NCI-H345 (cell line): Measurements from ENCODE around the gene ACSM6.

Experiments
- DNase-seq: peaks from one replicate; lab custom pipeline; 2025; lab: John Stamatoyannopoulos, UW

ACSM6 gene

DNA sequence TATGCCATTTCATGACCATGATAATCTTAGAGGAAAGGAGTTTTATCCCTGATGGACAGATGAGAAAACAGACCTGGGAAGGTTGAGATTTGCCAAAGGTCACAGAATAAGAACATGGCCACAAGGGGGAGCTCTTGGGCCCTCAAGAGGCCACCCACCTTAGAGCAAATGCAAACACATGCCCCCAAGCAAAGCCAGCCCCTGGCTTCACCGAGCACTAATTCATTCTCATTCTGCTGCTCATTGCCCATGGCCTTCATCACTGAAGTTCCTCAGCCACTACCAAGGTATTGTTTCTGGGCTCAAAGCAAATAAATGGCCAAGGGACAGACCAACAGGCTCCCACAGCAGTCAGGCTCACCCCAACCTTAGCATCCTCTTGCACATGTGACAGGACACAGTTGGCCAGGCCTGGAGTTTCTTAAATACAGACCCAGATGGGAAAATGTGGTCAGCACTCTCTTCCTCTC, 52.6 kb downstream of the ACSM6 start:
- DNase-seq, result peak; percentile 47

- no peak for DNase-seq
These were observed 53.3 kb downstream of the ACSM6 start for GRCh38 chr10:95247200-95247880.

- no peak for DNase-seq
These were observed 54.0 kb downstream of the ACSM6 start for GRCh38 chr10:95247881-95248583.

GRCh38 chr10:95248989-95249388, 55.0 kb downstream of the ACSM6 start:
- DNase-seq, result no peak

- no peak for DNase-seq
These were observed 55.4 kb downstream of the ACSM6 start for GRCh38 chr10:95249467-95249866.

DNA sequence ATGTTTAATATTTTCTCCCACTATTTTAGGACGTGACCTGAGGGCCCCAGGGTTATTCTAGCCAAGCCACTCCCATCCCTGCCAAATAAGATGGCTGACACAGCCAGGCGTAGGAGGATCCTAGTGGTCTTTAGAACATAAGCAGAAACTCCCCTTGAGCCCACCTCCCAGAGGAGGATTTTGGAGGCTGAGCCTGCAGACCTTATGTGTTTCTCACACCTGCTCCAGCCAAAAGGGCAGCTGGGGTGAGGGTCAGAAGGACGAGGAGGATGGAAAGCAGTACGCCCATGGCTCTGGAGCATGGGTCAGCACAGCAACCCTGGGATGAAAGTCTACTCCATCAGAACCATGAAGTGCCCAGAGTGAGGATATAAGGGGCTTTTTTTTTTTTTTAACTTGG, 56.8 kb downstream of the ACSM6 start:
- no peak for DNase-seq

DNA sequence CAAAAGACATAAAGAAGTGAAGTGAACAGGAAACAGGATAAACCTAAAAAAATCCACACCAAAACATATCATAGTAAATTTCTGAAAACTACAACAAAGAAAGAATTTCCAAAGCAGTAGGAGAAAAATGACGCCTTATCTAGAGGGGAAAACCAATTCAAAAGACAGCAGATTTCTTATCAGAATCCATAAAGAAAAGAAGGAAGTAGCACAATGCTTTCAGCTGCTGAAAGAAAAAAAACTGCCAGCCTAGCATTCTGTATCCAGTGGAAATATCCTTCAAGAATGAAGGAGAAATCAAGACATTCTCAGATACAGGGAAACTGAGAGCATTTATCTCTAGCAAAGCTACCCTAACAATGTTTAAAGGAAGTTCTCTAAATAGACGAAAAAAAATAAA, 59.0 kb downstream of the ACSM6 start:
- DNase-seq, result no peak

DNA sequence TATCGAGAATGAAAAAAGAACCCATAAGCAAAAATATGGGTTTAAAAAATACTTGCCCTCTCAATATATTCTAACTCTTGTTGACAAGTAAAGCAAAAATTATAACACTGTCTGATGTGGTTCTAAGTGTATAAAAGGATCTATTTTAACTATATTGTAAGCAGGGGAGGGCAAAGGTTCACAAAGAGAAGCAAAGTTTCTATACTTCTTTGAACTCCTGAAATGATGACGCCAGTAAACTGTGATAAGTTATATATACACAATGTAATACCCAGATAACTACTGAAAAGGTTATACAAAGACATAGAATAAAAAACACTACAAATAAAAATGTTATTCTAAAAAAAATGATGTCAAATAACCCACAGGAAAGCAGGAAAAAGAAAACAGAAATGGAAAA, 59.6 kb downstream of the ACSM6 start:
- DNase-seq, result no peak

DNA sequence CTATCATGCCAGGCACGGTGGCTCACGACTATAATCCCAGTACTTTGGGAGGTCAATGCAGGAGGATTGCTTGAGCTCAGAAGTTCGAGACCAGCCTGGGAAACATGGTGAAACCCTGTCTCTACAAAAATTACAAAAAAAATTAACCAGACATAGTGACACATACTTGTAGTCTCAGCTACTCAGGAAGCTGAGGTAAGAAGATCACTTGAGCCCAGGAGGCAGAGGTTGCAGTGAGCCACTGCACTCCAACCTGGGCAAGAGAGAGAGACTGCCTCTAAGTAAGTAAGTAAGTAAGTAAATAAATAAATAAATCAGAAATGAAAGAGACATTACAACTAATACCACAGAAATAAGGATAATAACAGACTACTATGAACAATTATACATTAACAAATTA, 60.6 kb downstream of the ACSM6 start:
- no peak for DNase-seq

GRCh38 chr10:95256268-95256667, 62.2 kb downstream of the ACSM6 start:
- DNase-seq, result no peak

- DNase-seq, result no peak
These were observed 63.8 kb downstream of the ACSM6 start for GRCh38 chr10:95257849-95258248.

DNA sequence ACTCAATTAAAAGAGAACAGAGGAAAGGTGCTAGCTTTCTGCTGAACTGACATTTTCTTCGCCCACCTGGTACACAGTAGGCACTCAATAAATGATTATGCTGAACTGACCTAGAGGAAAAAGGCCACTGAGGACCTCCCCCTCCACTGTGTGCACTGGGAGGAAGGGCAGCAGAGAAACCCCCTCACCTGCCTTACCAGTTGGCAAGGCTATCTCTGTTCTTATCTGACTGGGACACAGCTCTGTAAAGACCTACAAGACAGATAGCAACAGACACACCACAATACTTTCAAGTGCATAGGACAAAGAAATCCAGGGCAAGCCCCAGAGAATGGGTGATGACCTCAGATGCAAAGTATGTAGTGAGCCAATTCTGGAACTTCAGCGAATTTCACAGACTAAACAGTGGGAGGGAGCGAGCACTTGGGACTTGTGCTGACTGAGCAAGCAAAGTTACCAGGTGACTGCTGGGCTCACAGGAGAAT, 66.4 kb downstream of the ACSM6 start:
- DNase-seq, result no peak

DNA sequence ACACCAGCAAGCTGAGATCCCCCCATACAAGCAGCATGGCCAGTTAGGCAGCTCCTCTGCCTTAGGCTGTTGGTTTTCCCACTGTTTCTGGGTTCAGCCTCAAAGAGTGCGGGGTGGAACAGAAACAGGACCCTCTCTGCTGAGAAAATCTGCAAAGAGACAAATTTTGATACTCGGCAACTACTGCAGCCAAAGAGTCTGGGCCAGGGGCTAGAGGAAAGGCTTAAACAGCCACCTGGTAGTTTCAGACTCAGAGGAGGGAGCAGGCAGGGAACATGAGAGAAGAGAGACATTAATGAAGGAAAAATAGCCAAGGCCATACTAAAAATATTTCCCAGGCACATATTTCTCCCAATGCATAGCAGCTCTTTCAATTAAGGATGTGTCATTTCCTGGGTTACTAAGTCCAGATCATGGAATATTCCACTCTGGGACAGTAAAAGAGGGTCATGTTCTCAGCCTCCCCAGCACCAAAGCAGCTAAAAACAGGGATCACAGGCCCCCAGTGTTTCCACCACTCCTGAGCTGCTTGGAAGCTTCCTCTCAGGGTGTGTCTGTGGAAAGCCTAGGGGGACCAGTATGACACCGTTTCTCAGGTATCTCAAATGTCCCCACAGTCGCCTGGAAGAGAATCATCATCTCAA, 67.0 kb downstream of the ACSM6 start:
- DNase-seq, result no peak

- no peak for DNase-seq
These were observed 67.9 kb downstream of the ACSM6 start for GRCh38 chr10:95261926-95262325.

GRCh38 chr10:95262763-95263518, 68.9 kb downstream of the ACSM6 start:
- no peak for DNase-seq

DNA sequence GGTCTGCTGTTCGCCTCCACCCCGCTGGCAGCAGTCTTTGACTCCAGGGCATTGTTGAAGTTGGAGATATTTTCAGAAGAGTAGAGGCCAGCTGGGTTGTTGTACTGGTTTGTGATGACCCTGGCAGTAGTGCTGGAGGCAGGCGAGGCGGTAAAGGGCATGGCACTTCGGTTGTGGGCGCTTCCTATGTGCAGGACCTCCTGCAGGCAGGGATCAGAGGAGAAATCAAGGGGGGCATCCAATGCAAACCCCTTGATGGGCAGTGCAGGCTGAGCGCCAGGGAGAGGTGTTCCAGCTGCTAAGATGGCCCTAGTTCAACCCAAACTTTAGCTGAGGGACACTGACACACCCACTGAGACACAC, 69.8 kb downstream of the ACSM6 start:
- DNase-seq, result no peak

- no peak for DNase-seq
These were observed 70.4 kb downstream of the ACSM6 start for GRCh38 chr10:95264227-95265051.

DNA sequence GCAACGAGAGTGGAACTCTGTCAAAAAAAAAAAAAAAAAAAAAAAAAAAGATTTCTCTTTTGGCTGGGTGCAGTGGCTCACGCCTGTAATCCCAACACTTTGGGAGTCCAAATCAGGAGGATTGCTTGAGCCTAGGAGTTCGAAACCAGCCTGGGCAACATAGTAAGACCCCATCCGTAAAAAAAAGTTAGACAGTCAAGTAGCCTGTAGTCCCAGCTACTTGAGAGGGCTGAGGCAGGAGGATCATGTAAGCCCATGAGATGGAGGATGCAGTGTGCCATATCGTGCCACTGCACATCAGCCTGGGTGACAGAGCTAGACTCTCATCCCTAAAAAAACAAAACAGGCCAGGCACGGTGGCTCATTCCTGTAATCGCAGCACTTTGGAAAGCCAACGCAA, 71.5 kb downstream of the ACSM6 start:
- DNase-seq, result no peak

DNA sequence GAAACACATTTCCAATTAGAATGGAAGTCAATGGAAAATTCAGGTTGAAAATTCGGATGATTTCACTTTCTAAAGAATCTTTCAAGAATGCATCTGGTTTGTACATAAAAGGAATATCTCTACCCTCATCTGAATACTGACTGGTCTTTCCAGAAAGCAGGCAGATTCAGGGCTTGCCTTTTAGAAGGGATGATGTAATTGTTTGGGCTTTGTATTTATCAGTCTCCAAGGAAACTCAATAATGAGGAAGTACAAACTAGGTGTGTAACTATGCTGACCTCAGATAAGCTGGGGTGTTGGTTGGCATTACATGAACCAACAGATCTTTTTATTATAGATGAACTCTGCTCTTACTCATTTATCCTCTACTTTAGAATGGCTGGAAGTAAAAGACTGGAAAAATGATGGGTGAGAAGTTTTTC, 72.6 kb downstream of the ACSM6 start:
- no peak for DNase-seq

GRCh38 chr10:95267251-95267650, 73.2 kb downstream of the ACSM6 start:
- no peak for DNase-seq

- DNase-seq, result no peak
These were observed 74.4 kb downstream of the ACSM6 start for GRCh38 chr10:95268438-95268837.
